HG03354 (cell line): ENCODE results near the gene ARID3A.

Experiments
- ATAC-seq: cut with Tn5 transposase; IDR thresholded peaks from one replicate; pipeline ENCODE4 v1.9.1; 2021; ENCODE audit warnings: mild to moderate bottlenecking; ENCODE audit not compliant: unreplicated experiment, poor library complexity, severe bottlenecking

The ARID3A gene

GRCh38 chr19:928471-929202, 2.8 kb downstream of the ARID3A start:
- no peak for ATAC-seq

GRCh38 chr19:929203-929890, 3.5 kb downstream of the ARID3A start:
- no peak for ATAC-seq

DNA sequence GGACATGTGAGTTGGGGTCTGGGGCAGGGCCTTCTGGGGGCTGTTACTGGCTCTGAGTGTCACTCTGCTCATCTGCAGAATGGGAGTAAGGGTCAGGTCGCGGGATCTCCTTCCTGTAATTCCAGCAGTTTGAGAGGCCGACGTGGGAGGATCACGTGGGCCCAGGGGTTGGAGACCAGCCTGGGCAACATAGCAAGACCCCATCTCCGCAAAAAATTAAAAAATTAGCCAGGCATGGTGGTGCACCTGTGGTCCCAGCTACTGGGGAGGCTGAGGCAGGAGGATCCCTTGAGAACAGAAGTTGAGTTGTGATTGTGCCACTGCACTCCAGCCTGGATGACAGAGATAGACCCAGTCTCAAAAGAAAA, 4.0 kb downstream of the ARID3A start:
- ATAC-seq = no peak

DNA sequence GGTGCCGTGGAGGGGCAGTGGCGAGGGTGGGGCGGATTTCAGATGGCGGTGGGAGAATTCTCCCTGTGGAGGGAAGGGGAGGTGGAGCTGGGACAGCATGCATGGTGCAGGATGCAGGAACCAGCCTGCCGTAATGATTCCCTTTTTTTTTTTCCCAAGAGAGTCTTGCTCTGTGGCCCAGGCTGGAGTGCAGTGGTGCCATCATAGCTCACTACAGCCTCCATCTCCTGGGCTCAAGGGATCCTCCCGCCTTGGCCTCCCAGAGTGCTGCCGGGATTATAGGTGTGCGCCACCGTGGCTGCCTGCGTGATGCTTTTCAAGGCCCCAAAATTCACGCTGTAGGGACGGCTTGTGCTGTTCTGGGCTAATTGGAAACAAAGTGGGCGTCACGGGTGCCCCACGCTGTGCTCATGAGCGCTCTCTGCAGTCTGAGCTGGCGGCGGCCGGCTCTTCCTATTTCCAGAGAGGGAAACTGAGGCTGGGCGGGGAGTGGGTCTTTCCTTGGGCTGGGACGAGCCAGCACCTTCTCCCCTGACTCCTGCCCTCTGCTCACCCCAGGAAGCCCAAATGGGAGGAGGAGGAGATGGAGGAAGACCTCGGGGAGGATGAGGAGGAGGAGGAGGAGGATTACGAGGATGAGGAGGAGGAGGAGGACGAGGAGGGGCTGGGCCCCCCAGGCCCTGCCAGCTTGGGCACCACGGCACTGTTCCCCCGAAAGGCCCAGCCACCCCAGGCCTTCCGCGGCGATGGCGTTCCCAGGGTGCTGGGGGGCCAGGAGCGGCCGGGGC, 6.2 kb downstream of the ARID3A start:
- ATAC-seq = no peak

DNA sequence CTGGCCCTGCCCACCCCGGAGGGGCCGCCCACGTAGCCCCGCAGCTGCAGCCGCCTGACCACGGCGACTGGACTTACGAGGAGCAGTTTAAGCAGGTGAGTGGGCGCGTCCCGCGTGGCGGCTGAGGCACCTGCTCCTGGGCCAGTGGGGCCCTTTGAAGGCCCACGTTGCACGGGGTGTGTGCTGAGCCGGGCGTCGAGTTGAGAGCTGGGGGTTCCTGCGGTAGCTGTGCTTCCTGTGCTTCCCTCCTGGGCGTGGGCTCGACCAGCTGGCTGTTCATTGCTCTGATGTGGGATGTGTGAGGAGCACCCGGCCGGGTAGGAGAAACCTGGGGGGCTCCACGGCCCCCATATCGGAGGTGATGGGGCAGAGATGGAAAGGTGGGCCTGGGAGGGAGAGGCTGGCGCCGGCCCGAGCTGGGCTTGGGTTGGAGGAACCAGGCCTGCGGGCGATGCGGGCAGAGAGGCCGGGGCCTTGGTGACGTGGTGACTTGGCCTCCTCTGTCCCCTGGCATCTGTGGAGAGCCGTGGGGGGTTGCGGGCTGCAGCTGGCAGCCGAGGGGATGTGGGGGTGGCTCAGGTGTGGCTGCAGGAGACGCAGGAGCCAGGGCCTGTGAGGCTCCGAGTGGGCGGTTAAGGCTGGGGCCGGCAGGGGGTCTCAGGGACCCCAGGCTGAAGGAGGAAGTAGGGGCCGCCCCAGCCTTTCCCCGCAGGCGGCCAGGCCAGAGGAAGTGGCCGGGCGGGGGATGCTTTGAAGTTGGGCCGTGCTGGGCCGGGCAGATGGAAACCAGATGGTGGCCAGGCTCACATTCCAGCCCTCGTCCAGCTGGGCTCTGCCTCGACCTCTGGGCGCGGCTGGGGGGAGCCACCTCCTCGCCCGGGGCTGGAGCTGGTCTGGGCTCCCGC, 7.1 kb downstream of the ARID3A start:
- ATAC-seq = no peak

- no peak for ATAC-seq
Observed at GRCh38 chr19:933553-933882, 7.7 kb downstream of the ARID3A start.

DNA sequence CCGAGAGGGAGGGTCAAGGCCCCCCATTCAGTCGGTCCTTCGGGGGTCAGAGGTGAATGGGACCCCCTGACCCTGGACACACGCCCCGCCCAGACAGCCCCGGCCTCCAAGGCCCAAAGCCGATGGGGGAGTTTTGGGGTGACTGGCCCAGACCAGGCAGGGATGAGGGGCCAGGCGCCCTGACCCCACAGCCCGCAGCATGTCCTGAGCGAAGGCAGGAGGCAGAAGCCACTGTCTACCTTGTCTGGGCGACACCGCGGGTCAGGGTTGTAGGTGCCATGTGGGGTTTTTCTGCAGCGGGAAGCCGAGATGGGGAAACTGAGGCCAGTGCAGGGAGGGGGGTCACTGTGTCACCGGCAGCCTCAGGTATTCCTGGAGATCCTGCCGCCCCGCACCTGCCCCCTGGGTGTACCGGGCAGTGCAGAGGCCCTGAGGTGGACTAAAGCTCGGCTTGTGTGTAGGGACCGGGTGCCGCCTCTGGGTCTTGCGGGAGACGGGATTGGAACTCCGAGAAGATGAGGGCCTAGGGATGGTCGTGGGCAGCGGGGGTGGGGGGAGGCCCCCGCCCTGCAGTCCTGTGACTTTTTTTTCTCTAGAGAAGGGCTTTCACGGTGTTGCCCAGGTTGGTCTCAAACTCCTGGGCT, 8.5 kb downstream of the ARID3A start:
- no peak for ATAC-seq

- no peak for ATAC-seq
Observed at GRCh38 chr19:934865-935479, 9.1 kb downstream of the ARID3A start.

- ATAC-seq = no peak
Observed at GRCh38 chr19:936175-936546, 10.3 kb downstream of the ARID3A start.

DNA sequence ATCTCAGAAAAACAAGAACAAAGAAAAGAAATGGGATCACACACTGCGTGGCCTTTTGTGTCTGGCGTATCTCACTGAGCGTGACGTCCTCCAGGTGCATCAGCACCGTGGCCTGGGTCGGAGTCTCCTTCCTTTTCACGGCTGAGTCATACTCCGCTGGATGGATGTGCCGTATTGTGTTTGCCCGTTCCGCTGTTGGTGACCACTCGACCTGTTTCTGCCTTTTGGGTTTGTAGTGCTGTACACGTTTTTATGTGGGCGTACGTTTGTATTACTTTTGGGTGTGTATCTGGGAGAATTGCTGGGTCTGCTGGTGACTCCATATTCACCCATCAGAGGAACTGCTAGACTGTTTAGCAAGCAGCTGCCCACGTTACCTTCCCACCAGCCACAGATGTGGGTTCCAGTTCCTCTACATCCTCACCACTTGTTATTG, 11.4 kb downstream of the ARID3A start:
- no peak for ATAC-seq

DNA sequence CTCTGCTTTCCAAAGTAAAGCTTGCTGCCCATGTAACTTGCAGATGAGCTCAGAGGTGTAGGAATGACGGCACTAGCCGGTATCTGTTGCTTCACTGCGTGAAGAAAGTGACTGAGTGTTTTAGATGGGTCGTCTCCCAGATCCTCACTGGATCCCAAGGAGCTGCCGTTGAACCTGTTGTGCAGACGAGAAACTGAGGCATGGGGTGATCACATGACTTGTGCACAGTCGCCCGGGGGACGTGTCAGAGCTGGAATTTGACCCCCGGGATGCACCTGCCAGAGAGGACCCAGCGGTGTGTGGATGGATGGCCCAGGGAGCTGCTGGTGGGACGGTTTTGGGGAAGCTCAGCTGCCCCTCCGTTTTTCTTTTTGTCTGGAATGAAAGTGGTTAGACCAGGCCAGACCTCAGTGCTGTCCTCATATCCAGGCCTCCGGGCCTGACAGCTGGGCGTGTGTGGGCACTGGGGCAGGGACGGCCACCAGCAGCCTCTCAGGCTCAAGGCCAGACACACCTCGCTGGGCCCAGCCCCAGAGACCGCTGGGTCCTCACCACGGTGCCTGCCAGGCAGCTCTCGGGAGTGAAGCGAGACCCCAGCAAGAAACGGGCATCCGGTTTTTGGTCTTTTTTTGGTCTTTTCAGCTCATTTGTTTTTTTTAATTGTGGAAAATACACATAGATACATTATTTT, 12.5 kb downstream of the ARID3A start:
- ATAC-seq = no peak

GRCh38 chr19:939439-939838, 13.6 kb downstream of the ARID3A start:
- no peak for ATAC-seq

GRCh38 chr19:939922-940321, 14.1 kb downstream of the ARID3A start:
- ATAC-seq = no peak

DNA sequence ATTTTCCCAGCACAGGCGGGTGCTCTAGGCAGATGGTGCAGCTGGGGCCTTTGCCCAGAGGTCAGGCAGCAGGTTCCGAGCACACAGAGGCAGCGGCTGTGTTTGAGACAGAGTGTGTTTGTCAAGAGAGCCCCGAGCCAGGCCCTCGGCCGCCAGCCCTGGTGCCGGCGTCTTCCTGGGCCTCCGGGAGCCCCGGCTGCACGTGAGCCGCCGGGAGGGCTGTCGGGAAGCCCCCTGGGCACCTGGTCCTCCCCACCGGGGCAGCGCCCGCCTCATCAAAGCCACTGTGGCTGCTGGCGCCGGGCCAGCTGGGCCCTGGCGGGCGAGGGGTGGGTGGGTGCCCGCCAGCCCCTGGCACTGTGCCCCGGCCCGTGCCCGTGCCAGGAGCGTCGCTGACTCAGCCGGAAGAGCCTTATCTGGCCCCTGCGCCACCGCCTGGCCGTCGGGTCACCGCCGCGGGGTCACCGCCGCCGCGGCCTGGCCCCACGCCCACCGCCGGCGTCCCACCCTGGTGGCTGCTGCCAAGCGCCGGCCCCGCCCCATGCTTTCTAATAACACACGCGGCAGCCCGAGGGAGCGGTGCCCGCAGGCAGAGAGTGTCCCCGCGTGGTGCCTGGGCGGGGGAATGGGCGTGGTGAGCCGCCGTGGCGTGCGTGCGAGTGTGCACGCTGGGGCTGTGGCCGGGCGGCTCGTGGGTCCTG, 14.9 kb downstream of the ARID3A start:
- ATAC-seq = no peak

DNA sequence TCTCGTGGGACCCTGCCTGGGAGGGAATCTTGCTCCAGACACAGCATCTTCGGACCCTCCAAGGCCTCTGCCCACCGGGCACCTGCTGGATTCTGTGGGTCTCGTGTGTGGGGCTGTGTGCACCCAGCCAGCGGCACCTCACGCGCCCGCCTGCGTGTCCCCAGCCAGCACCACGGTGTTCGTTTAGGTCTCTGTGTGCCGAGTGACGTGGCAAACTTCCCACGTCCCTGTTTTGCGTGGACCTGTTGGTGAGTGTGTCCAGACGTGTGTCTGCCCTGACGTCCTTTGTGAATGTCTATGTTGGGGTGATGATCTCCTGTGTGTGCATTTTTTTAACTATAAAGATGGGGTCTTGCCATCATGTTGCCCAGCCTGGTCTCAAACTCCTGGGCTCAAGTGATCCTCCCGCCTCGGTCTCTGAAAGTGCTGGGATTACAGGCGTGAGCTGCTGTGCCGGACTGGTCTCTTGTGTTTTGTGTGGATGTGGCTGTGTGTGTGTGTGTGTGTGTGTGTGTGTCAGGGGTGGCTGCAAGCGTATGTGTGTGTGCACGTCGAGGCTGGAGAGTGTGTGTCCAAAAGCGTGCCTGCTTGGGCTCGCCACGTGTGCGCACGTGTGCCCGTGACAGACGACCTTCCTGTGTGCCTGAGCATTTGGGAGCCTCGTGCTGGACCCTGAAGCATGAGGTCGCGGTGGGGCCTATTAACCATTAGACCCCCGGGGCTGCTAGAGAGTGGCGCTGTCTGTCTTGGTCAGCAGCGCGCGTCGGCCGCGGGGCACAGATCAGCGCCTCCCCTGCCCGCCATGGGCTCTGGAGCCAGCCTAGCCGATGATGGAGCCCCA, 15.7 kb downstream of the ARID3A start:
- no peak for ATAC-seq

DNA sequence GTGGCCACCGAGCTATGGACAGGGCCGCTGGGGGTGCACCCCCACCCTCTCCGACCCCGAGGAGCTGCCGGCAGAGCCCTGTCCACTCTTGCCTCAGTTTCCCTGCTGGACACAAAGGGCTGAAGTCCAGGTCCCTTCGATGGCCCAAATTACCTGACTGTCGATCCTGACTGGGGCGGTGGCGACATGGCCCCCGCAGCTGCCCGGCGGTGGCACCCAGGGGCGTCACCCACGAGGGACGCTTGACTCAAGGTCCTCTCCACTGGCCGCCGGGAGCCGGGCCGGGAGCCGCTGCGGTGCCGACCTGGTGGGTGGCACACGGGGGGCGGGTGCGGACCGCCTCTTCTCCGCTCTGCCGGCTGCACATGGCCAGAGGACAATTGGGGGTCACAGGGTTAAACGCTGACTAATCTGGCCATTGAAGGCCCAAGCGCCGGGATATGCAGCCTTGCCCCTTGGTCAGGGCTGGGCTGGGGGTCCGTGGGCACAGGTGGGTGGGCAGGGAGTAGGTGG, 16.4 kb downstream of the ARID3A start:
- ATAC-seq = no peak
